GM12878 (cell line): Measurements from ENCODE around the gene SH2D3A. TPM values are rescaled to one million over a fixed set of nuclear protein-coding genes. Genes with fewer than 3 reads are reported as not detected.

Experiments
- HDGF ChIP-seq: fragments of 450-650 bp; IDR thresholded peaks from 2 replicates; pipeline ENCODE4 v1.6.1; 2016; ENCODE audit warnings: antibody characterized with exemption
- KLF5 ChIP-seq: fragments of 450-650 bp; IDR thresholded peaks from 2 replicates; pipeline ENCODE4 v1.6.1; 2014; ENCODE audit warnings: mild to moderate bottlenecking; ENCODE audit not compliant: partially characterized antibody
- NR2F1 ChIP-seq: fragments of 450-650 bp; conservative IDR thresholded peaks from 2 replicates; pipeline ENCODE4 v1.6.1; 2017; ENCODE audit warnings: mild to moderate bottlenecking
- PAX5 ChIP-seq: IDR thresholded peaks from 2 replicates; pipeline ENCODE4 v1.6.1; 2011; ENCODE audit warnings: low read depth, low read length, borderline replicate concordance
- POLR2AphosphoS2 ChIP-seq: IDR thresholded peaks from 2 replicates; pipeline ENCODE4 v1.6.1; 2011; ENCODE audit warnings: low read depth, mild to moderate bottlenecking, low read length, improper control_type of control experiment, moderate library complexity
- SP1 ChIP-seq: IDR thresholded peaks from one replicate; pipeline ENCODE4 v1.6.1; 2011; ENCODE audit warnings: low read depth, low read length
- SREBF2 ChIP-seq: IDR thresholded peaks from 2 replicates; pipeline ENCODE4 v1.6.1; 2012; ENCODE audit warnings: mild to moderate bottlenecking, low read length
- TCF7 ChIP-seq: IDR thresholded peaks from 2 replicates; pipeline ENCODE4 v1.6.1; 2014; ENCODE audit warnings: antibody characterized with exemption, borderline replicate concordance
- polyA plus RNA-seq, 11 experiments: library from polyadenylated mRNA; depleted of rRNA in 4 of 11; unstranded in 6 of 11; stranded (reverse) in 5 of 11; fragments of >200 nt; fragmentation: Nextera tagmentation in 4 of 11; fragmentation: Illumina TruSeq in 1 of 11; extraction: Ambion mirVana in 4 of 11; extraction: Trizol in 1 of 11; gene quantifications; 1 replicate in 1 of 11; 2 replicates in 10 of 11; pipeline versions ENCODE4 v1.2.1 to v1.2.3, GENCODE V29; 2011 to 2016; ENCODE audit warnings: inconsistent platforms in 2 of 11, missing spikeins in 2 of 11, low read depth in 1 of 11
- total RNA-seq, 4 experiments: library from RNA; depleted of rRNA in 3 of 4; stranded (reverse); fragments of >200 nt in 3 of 4; fragmentation: Illumina TruSeq in 1 of 4; extraction: Trizol in 1 of 4; gene quantifications; 2 replicates each; pipeline versions ENCODE4 v1.2.1 to v1.2.3, GENCODE V29; 2013 to 2021
- TF ChIP-seq, protein P1 (sequence below): fragments of 450-650 bp; IDR thresholded peaks from 2 replicates; pipeline ENCODE4 v1.6.1; 2018; ENCODE audit warnings: borderline replicate concordance, mild to moderate bottlenecking; ENCODE audit not compliant: partially characterized antibody
- TF ChIP-seq, protein P2 (sequence below): fragments of 450-650 bp; IDR thresholded peaks from 2 replicates; pipeline ENCODE4 v1.6.1; 2017; ENCODE audit warnings: mild to moderate bottlenecking

SH2D3A gene
- total and polyA plus RNA-seq, 10 of the 15 experiments (the other 5 are each of a cell fraction or from before 2014, with no cell fraction given), result 0.77 to 24.4 (median 9.5) TPM

DNA sequence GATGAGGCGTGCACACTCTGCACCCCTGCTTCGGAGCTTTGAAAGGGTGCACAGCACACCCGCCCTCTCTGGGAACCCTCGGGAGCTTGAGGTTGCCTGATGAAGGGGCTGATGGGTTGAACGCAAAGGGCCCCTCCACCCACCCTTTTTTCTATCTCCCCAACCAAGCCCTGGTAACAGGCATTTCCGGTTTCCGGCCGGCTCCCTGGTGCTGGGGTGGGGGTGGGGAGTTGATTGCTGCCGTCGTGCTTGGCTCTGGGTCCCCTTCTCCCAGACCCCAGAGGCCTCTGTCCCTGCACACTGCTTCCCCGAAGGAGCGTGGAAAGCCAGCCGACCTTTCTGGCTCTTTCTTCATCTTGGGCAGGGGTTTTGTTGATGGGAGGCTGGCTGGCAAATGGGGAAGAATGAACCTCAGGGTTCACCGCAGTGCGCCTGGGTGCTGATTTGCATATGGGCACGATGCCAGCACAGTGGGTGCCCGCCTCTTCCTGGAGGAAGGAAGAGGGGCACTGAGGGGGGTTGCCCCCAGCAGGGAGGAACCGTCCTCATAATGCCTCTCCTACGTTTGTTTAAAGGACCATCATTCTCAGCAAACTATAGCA, 34.4 kb upstream of the SH2D3A start (continued):
- TF ChIP-seq, protein P1, sequence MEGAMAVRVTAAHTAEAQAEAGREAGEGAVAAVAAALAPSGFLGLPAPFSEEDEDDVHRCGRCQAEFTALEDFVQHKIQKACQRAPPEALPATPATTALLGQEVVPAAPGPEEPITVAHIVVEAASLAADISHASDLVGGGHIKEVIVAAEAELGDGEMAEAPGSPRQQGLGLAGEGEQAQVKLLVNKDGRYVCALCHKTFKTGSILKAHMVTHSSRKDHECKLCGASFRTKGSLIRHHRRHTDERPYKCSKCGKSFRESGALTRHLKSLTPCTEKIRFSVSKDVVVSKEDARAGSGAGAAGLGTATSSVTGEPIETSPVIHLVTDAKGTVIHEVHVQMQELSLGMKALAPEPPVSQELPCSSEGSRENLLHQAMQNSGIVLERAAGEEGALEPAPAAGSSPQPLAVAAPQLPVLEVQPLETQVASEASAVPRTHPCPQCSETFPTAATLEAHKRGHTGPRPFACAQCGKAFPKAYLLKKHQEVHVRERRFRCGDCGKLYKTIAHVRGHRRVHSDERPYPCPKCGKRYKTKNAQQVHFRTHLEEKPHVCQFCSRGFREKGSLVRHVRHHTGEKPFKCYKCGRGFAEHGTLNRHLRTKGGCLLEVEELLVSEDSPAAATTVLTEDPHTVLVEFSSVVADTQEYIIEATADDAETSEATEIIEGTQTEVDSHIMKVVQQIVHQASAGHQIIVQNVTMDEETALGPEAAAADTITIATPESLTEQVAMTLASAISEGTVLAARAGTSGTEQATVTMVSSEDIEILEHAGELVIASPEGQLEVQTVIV, result peak; percentile 63
- TF ChIP-seq TCF7 (no peak), SREBF2 (no peak), KLF5 (no peak), NR2F1 (peak; percentile 81), SP1 (peak; percentile 53), PAX5 (no peak), POLR2AphosphoS2 (0 out of 2 replicates have a peak, but pooled peaks have one; percentile 13), HDGF (peak; percentile 76; the same call in 1 of the 2 replicates)
- TF ChIP-seq, protein P2, sequence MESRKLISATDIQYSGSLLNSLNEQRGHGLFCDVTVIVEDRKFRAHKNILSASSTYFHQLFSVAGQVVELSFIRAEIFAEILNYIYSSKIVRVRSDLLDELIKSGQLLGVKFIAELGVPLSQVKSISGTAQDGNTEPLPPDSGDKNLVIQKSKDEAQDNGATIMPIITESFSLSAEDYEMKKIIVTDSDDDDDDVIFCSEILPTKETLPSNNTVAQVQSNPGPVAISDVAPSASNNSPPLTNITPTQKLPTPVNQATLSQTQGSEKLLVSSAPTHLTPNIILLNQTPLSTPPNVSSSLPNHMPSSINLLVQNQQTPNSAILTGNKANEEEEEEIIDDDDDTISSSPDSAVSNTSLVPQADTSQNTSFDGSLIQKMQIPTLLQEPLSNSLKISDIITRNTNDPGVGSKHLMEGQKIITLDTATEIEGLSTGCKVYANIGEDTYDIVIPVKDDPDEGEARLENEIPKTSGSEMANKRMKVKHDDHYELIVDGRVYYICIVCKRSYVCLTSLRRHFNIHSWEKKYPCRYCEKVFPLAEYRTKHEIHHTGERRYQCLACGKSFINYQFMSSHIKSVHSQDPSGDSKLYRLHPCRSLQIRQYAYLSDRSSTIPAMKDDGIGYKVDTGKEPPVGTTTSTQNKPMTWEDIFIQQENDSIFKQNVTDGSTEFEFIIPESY, result no peak
